SK-N-SH (cell line): ENCODE measurements around the gene ITCH. TPM values are rescaled to one million over a fixed set of nuclear protein-coding genes. Genes with fewer than 3 reads are reported as not detected.

Experiments used
- CTCF ChIA-PET: fragments of 300-600, 350-600 bp; formaldehyde crosslinking; extraction: SDS; loops from one replicate; lab custom pipeline; 2021; lab: Yijun Ruan, JAX
- POLR2A ChIA-PET: fragments of 350-600 bp; sonication (Branson Sonifier 250); formaldehyde crosslinking; extraction: SDS; loops from one replicate; lab custom pipeline; 2020; ENCODE audit warnings: antibody characterized with exemption, inconsistent platforms; lab: Yijun Ruan, JAX
- DNase-seq: peaks from one replicate; pipeline ENCODE4 v3.0.0; 2012
- H2AFZ ChIP-seq: fragments of 200-600 bp; sonication (generic); 2 replicates; pipeline ENCODE4 v1.8.1; 2016; ENCODE audit warnings: antibody characterized with exemption, mild to moderate bottlenecking, low read depth
- H3F3A ChIP-seq: fragments of 200-600 bp; sonication (generic); replicated peaks from 2 replicates; pipeline ENCODE3; 2016; ENCODE audit warnings: antibody characterized with exemption, mild to moderate bottlenecking; ENCODE audit not compliant: insufficient read depth
- H3K27ac ChIP-seq, 2 experiments: fragments of 200-500 bp in 1 of 2; fragments of 200-600 bp in 1 of 2; sonication (Bioruptor generic) in 1 of 2; sonication (generic), shearing (Covaris generic) in 1 of 2; 2 replicates each; pipeline versions ENCODE4 v1.5.1 to v1.6.1; 2014 to 2016; ENCODE audit warnings: low read depth in 2 of 2, inconsistent platforms in 1 of 2, low read length in 1 of 2, mild to moderate bottlenecking in 1 of 2, mixed read lengths in 1 of 2
- H3K27me3 ChIP-seq: fragments of 200-600 bp; sonication (generic), shearing (Covaris generic); 2 replicates; pipeline ENCODE4 v1.6.1; 2016; ENCODE audit warnings: mixed run types; ENCODE audit not compliant: insufficient read depth
- H3K36me3 ChIP-seq, 2 experiments: fragments of 200-500 bp in 1 of 2; fragments of 200-600 bp in 1 of 2; sonication (Bioruptor generic) in 1 of 2; sonication (generic) in 1 of 2; replicated peaks in 1 of 2; 2 replicates each; pipeline versions ENCODE3 to v1.5.1; 2014 to 2016; ENCODE audit warnings: low read length in 1 of 2, mild to moderate bottlenecking in 1 of 2; ENCODE audit not compliant: insufficient read depth in 2 of 2, control insufficient read depth in 1 of 2
- H3K4me1 ChIP-seq, 2 experiments: fragments of 200-500 bp in 1 of 2; fragments of 200-600 bp in 1 of 2; sonication (Bioruptor generic) in 1 of 2; sonication (generic), shearing (Covaris generic) in 1 of 2; 2 replicates each; pipeline versions ENCODE4 v1.5.1 to v1.6.1; 2014 to 2016; ENCODE audit warnings: low read depth in 1 of 2, low read length in 1 of 2, mixed run types in 1 of 2; ENCODE audit not compliant: insufficient read depth in 2 of 2, control insufficient read depth in 1 of 2
- H3K4me2 ChIP-seq: fragments of 200-600 bp; sonication (generic), shearing (Covaris generic); 2 replicates; pipeline ENCODE4 v1.6.1; 2017; ENCODE audit warnings: mixed run types
- H3K4me3 ChIP-seq, 2 experiments: fragments of 200-500 bp in 1 of 2; fragments of 200-600 bp in 1 of 2; sonication (Bioruptor generic) in 1 of 2; sonication (generic), shearing (Covaris generic) in 1 of 2; 2 replicates each; pipeline versions ENCODE4 v1.5.1 to v1.8.1; 2014 to 2016; ENCODE audit warnings: low read depth in 2 of 2, inconsistent platforms in 1 of 2, low read length in 1 of 2, mild to moderate bottlenecking in 1 of 2, mixed read lengths in 1 of 2, moderate library complexity in 1 of 2
- H3K79me2 ChIP-seq: fragments of 200-600 bp; sonication (generic); 2 replicates; pipeline ENCODE4 v1.8.1; 2017; ENCODE audit warnings: mild to moderate bottlenecking; ENCODE audit not compliant: insufficient read depth
- H3K9ac ChIP-seq: fragments of 200-600 bp; sonication (generic); 2 replicates; pipeline ENCODE4 v1.6.1; 2017; ENCODE audit warnings: mixed run types
- H3K9me2 ChIP-seq: fragments of 200-600 bp; sonication (generic); 2 replicates; pipeline ENCODE4 v1.6.1; 2017; ENCODE audit warnings: mixed run types
- H3K9me3 ChIP-seq: fragments of 200-600 bp; sonication (generic); 2 replicates; pipeline ENCODE4 v1.6.1; 2017; ENCODE audit warnings: mixed run types, mild to moderate bottlenecking, moderate library complexity
- H4K20me1 ChIP-seq: fragments of 200-600 bp; sonication (generic); 2 replicates; pipeline ENCODE4 v1.6.1; 2017; ENCODE audit warnings: mild to moderate bottlenecking, mixed run types; ENCODE audit not compliant: insufficient read depth
- CHD2 ChIP-seq: fragments of 150-350 bp; IDR thresholded peaks from 2 replicates; pipeline ENCODE4 v1.6.1; 2018; ENCODE audit warnings: low read length; ENCODE audit not compliant: partially characterized antibody
- FOXM1 ChIP-seq: IDR thresholded peaks from 2 replicates; pipeline ENCODE4 v1.4.0; 2012; ENCODE audit warnings: low read depth, mild to moderate bottlenecking
- RAD21 ChIP-seq: IDR thresholded peaks from 2 replicates; pipeline ENCODE4 v1.6.1; 2012; ENCODE audit warnings: mild to moderate bottlenecking, low read length
- TCF12 ChIP-seq: IDR thresholded peaks from 2 replicates; pipeline ENCODE4 v1.4.0; 2012
- TEAD4 ChIP-seq: IDR thresholded peaks from 2 replicates; pipeline ENCODE4 v1.4.0; 2012; ENCODE audit warnings: mild to moderate bottlenecking, borderline replicate concordance; ENCODE audit not compliant: insufficient read depth
- YY1 ChIP-seq: IDR thresholded peaks from 2 replicates; pipeline ENCODE4 v1.4.0; 2012; ENCODE audit warnings: low read depth, mild to moderate bottlenecking
- WGBS: methylation state at CpG from one replicate; pipeline ENCODE4 v1.1.6; 2017; ENCODE audit warnings: low lambda C conversion rate; 5-methylcytosine and 5-hydroxymethylcytosine counted together
- polyA plus RNA-seq, 3 experiments: library from polyadenylated mRNA; depleted of rRNA; stranded (reverse); fragments of >200 nt; gene quantifications; 2 replicates each; pipeline ENCODE4 v1.2.3, GENCODE V29; 2012
- TF ChIP-seq, protein P1 (sequence below): IDR thresholded peaks from 2 replicates; pipeline ENCODE4 v1.4.0; 2012; ENCODE audit warnings: low read depth

Gene ITCH
- polyA plus RNA-seq, 1 of the 3 experiments (the other 2 are of a cell fraction): 3.8 TPM

DNA sequence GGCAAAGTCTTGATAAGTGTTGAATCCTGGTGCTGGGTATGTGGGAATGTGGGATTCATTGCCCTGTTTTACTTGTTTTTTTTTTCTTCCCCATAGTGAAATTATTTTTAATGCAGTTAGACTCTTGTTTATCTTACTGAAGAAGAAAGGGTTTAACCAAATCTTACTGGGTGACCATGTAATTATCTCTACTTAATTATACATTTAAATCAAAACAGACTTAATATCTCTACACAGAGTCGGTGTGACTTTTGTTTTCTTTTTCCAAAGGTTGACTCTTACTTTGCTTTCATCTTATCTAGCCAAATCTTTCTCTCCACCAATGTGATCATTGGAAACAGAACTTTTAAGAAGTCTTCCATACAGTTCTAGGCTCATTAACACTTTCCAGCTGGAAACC, 85.4 kb downstream of the ITCH start:
- Histone ChIP-seq H3K79me2 (peaks cover 16% of the 10 kb centered on the region), H3K4me1 (peaks cover 4 to 7% of the 10 kb centered on the region in 2 experiments; a peak in 2 of 4 replicates), H3K9me3 (no peaks in the 10 kb centered on the region), H2AFZ (no peak overlapping the region), H3K9ac (no peak overlapping the region), H3K36me3 (peaks cover 53 to 72% of the 10 kb centered on the region in 2 experiments), H3K9me2 (no peaks in the 10 kb centered on the region)
- ChIA-PET CTCF (interaction anchor here (1.3 kb wide), 1 partner anchor 136 kb away, joined by 3 read pairs; no protein-coding TSS in a partner anchor), POLR2A (no interaction called here)
- TF ChIP-seq RAD21 (no peak), FOXM1 (no peak), YY1 (no peak), TEAD4 (no peak), CHD2 (no peak), TCF12 (no peak)
- TF ChIP-seq, protein P1, sequence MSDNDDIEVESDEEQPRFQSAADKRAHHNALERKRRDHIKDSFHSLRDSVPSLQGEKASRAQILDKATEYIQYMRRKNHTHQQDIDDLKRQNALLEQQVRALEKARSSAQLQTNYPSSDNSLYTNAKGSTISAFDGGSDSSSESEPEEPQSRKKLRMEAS: no peak
- TF ChIP-seq, all 33 proteins: peak for 0
- no peaks in the 10 kb centered on the region for H4K20me1 ChIP-seq
- no peak overlapping the region for H3K4me2 ChIP-seq
- H3K4me3 ChIP-seq: no peak overlapping the region
- WGBS: 57% methylated on average over 1 of the region's 1 CpG
- peaks cover 13% of the 10 kb centered on the region for H3F3A ChIP-seq
- H3K27me3 ChIP-seq: no peaks in the 10 kb centered on the region
- no peak for DNase-seq
- H3K27ac ChIP-seq: no peak overlapping the region

DNA sequence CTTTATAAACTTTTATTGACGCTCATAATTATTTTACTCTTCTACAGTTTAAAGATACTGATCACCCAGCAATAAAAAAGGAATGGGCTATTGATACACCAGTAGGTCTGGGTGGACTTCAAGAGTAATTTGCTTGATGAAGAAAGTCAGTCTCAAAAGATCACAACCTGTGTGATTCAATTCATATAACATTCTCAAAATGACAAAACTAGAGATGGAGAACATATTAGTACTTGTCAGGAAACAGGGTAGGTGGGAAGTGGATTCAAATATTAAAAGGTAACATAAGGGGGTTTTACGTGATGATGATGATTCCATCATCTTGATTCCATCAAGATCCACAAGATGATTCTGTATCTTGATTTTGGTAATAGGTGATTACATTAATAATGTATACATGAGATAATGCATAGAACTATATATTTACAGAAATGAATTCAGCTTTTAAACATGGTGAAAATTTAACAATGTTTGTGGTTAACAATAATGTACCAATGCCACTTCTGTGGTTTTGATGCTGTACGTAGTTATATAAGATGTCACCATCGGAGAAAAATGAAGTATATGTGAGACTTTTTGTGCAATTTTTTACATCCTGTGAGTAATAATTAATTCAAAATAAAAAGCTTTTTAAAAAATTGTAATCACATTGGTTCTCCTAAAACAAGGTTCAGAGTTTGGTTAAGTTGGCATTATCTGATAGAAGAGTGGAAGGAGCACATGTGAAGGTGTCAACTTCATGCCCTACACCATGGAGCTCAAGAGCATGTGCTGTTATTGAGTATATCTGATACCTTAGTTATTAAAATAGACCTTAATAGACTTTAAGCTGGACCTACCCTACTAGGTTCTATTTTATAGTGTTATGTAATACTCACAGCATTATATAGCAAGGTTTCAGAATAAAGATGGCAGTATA, 86.9 kb downstream of the ITCH start:
- Histone ChIP-seq H3K4me2 (no peak overlapping the region), H3K4me3 (no peak overlapping the region), H3K36me3 (peaks cover 51 to 60% of the 10 kb centered on the region in 2 experiments), H3K27me3 (no peaks in the 10 kb centered on the region), H3F3A (peaks cover 13% of the 10 kb centered on the region), H3K79me2 (peaks cover 11% of the 10 kb centered on the region), H3K4me1 (peaks cover 4 to 7% of the 10 kb centered on the region in 2 experiments; a peak in 2 of 4 replicates), H3K9me2 (no peaks in the 10 kb centered on the region), H3K9ac (no peak overlapping the region)
- 96% methylated on average over 4 of the region's 4 CpGs for WGBS
- DNase-seq: no peak
- no peak for TF ChIP-seq YY1
- TF ChIP-seq, protein P1: no peak
- no peak for TF ChIP-seq RAD21
- TF ChIP-seq, all 33 proteins: peak for 0
- no peak overlapping the region for H2AFZ ChIP-seq
- H4K20me1 ChIP-seq: no peaks in the 10 kb centered on the region
- no peaks in the 10 kb centered on the region for H3K9me3 ChIP-seq
- H3K27ac ChIP-seq: no peak overlapping the region
- ChIA-PET CTCF (interaction anchor here (1.0 to 2.2 kb wide), 2 partner anchors 12 to 138 kb away, joined by 3 to 12 read pairs; no protein-coding TSS in a partner anchor), POLR2A (no interaction called here)
